ENCODE data around the gene PRXL2B. TPM values are rescaled to one million over a fixed set of nuclear protein-coding genes. Genes with fewer than 3 reads are reported as not detected.

PRXL2B gene
- total and polyA plus RNA-seq, 3 donors from 2014 or later: 16.5 to 25.1 (median 20.9) TPM

DNA sequence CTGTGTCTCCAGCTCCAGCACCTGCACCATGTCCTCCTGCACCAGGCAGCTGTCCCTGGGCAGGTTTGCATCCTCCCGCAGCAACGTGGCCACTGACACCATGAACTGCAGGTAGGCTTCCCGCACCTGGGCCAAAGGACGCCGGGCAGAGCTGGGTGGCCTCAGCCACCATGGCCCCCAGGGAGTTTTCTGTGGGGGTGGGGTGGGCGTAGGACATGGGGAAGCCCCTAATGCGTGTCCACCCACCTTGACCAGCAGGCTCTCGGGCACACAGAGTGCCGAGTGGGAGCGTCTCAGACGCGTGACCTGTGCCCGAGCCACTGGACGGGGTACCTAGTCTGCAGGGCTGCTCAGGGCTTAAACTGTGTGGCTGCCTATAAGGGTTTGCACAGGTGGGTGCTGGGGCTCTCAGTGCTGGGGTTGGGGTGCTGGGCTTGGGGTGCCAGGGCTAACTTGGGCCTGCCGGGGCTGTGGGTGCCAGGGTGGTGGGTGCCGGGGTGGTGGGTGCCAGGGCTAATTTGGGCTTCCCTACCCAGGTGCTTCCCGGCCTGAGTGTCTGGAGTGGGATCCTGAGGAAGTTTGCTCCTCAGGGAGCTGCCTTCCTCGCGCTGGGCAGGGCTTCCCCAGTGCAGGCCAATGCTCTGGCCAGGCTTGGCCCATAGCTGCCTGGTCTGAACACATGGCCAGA, 17.7 kb downstream of the PRXL2B start:
- H3K9me3 ChIP-seq: no peaks in the 10 kb centered on the region
- TF ChIP-seq POLR2A (IDR thresholded peaks at IDR 0.05): no peak
- TF ChIP-seq, protein P1, sequence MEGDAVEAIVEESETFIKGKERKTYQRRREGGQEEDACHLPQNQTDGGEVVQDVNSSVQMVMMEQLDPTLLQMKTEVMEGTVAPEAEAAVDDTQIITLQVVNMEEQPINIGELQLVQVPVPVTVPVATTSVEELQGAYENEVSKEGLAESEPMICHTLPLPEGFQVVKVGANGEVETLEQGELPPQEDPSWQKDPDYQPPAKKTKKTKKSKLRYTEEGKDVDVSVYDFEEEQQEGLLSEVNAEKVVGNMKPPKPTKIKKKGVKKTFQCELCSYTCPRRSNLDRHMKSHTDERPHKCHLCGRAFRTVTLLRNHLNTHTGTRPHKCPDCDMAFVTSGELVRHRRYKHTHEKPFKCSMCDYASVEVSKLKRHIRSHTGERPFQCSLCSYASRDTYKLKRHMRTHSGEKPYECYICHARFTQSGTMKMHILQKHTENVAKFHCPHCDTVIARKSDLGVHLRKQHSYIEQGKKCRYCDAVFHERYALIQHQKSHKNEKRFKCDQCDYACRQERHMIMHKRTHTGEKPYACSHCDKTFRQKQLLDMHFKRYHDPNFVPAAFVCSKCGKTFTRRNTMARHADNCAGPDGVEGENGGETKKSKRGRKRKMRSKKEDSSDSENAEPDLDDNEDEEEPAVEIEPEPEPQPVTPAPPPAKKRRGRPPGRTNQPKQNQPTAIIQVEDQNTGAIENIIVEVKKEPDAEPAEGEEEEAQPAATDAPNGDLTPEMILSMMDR (IDR thresholded peaks at IDR 0.05): no peak
- no peak overlapping the region for H3K4me3 ChIP-seq
- WGBS, 2 donors: 91 to 97% methylated on average over 11 to 19 of the region's 19 CpGs
- peak; percentile 6 for DNase-seq
- no peak overlapping the region for H3K27ac ChIP-seq
- H3K4me1 ChIP-seq: peaks cover 8% of the 10 kb centered on the region
- no peaks in the 10 kb centered on the region for H3K36me3 ChIP-seq (ENCODE audit: low read depth, missing control alignments)
- intact Hi-C loops (cut with DNase I; ENCODE audit: low total_unique reads): no loop called here
- no peaks in the 10 kb centered on the region for H3K27me3 ChIP-seq

DNA sequence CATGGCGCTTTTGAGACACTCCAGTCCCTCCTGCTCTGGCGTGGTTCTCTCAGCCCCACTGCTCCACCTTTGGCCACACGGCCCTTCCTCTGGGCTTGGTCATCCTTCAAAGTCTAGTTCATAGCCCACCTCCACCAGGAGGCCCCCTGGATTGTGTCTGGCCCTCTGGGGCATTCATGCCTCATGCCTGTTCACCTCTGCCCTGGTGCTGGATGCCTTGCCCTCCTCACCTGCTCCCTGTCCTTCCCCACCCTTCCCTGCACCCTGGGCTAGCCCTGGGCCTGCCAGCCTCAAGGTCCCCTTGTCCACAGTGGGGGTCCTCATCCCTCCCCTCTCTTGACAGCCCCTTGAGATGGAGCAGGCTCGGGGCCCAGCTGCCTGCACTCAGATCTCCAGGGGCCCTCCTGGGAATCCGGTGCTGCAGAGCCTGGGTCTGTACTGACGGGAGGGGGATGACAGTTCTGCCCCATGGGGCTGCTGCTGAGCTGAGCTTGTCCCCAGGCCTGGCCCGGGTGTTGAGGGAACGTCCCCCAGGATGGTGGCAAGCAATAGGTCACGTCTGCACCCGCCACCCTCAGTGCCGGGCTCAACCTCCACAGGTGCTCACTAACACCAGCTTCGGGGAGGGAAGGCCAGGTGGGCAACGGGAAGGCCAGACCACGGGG, 18.4 kb downstream of the PRXL2B start:
- peak; percentile 8 for DNase-seq
- no peaks in the 10 kb centered on the region for H3K36me3 ChIP-seq (ENCODE audit: low read depth, missing control alignments)
- H3K4me1 ChIP-seq: peaks cover 8% of the 10 kb centered on the region
- no peak for TF ChIP-seq POLR2A (IDR thresholded peaks at IDR 0.05)
- TF ChIP-seq, protein P1 (IDR thresholded peaks at IDR 0.05): no peak
- intact Hi-C loops (cut with DNase I; ENCODE audit: low total_unique reads): no loop called here
- H3K4me3 ChIP-seq: no peak overlapping the region
- no peaks in the 10 kb centered on the region for H3K9me3 ChIP-seq
- H3K27ac ChIP-seq: no peak overlapping the region
- WGBS, 2 donors: 83 to 90% methylated on average over 7 to 14 of the region's 14 CpGs
- H3K27me3 ChIP-seq: no peaks in the 10 kb centered on the region

DNA sequence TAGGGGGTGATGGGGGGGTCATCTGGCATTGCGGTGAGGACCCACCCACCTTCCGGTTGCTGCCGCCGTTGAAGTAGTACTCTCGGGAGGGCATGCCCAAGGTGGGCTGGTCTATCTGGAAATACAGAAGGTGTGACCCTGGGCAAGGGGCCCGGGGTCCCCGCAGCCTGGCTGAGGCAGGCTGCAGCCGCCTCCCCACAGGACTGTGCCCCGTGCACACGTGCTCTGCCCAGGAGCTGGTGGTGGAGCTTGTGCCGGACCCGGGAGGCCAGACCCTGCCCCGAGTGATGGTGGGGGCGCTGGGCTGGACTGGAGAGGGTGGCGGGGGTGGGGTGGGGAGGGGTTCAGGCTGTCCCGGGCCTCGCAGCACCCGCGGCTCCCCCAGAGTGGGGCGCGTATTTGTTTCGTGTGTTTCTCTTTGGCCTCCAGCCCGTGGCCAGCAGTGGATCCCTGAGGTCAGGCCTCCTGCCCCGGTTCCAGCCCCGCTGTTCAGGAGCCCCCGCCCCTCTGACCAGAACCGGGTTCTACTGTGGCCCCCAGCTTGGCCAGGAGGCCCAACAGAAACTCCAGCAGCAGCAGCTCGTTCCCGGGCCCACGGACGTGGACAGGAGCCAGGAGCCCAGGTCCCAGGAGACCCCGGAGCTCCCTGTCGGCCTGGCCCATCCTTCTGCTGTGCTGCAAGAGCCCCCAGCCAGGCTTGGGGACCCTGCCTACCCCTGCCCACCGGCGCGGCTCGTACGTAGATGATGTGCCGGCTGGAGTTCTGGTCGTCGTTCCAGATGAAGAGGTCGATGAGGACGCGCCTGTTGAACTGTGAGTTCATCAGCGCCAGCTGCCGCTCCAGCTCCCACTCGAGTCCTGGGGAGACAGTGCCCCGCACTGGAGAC, 19.2 kb downstream of the PRXL2B start:
- no peak for TF ChIP-seq POLR2A (IDR thresholded peaks at IDR 0.05)
- TF ChIP-seq, protein P1 (IDR thresholded peaks at IDR 0.05): no peak
- H3K4me1 ChIP-seq: peaks cover 8% of the 10 kb centered on the region
- H3K36me3 ChIP-seq (ENCODE audit: low read depth, missing control alignments): no peaks in the 10 kb centered on the region
- H3K27ac ChIP-seq: no peak overlapping the region
- intact Hi-C loops (cut with DNase I; ENCODE audit: low total_unique reads): no loop called here
- 86 to 88% methylated on average over 22 to 47 of the region's 48 CpGs for WGBS, 2 donors
- H3K27me3 ChIP-seq: no peaks in the 10 kb centered on the region
- no peaks in the 10 kb centered on the region for H3K9me3 ChIP-seq
- no peak overlapping the region for H3K4me3 ChIP-seq
- peak; percentile 9 for DNase-seq

DNA sequence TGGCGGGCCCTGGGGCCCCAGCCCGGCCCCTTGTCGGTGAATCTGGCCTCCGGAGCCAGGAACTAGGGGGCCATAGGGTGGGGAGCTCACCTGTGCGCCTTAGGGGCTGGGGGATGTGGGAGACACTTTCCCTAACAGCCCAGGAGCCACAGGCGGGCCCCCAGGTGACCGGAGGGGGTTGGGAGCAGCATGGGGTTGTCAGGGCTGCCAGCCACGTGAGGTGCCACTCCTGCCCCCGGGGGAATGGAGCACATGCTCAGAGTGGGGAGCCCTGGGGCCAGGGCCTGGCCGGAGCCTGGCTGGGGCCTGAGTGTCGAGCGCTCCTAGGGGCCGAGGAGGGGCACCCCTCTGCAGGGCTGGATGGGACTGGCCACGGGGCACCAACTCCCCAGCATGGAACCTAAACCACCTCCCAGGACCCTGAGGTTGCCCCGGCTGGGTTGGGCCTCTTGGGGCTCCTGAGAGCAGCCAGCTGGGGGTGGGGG, 19.9 kb downstream of the PRXL2B start:
- Histone ChIP-seq H3K9me3 (no peaks in the 10 kb centered on the region), H3K4me1 (peaks cover 11% of the 10 kb centered on the region), H3K4me3 (no peak overlapping the region), H3K27ac (no peak overlapping the region), H3K36me3 (ENCODE audit: low read depth, missing control alignments) (no peaks in the 10 kb centered on the region), H3K27me3 (no peaks in the 10 kb centered on the region)
- intact Hi-C loops (cut with DNase I; ENCODE audit: low total_unique reads): no loop called here
- no peak for TF ChIP-seq POLR2A (IDR thresholded peaks at IDR 0.05)
- TF ChIP-seq, protein P1 (IDR thresholded peaks at IDR 0.05): no peak
- no peak for DNase-seq
- WGBS, 2 donors: 85 to 98% methylated on average over 12 to 14 of the region's 15 CpGs
